Activated T-helper 2 cell treated with anti-CD3 and anti-CD28 coated beads, Interferon-gamma antibody, Interleukin-2, Interleukin-4, amounts not matched to agents 10 μg/mL and 5 μg/mL and 100 μg/mL, durations not matched to agents 14 hours and 24 hours and 36 hours (primary cell): Measurements from ENCODE around the gene ADPRHL1. TPM values are rescaled to one million over a fixed set of nuclear protein-coding genes. Genes with fewer than 3 reads are reported as not detected.
"Not testable (repeated sequence)": the region's sequence is repeated elsewhere in the genome, so short reads cannot be mapped to it uniquely, and the experiment has no call there.

ENCODE experiments used
- DNase-seq: peaks from one replicate; pipeline ENCODE4 v3.0.0; 2021; ENCODE audit warnings: low spot score
- H3K27ac Mint-ChIP-seq: one replicate; pipeline ENCODE4 v1.8.0; 2021; ENCODE audit warnings: mixed read lengths
- H3K27me3 Mint-ChIP-seq: one replicate; pipeline ENCODE4 v1.8.0; 2021; ENCODE audit warnings: low read depth, mixed read lengths
- H3K36me3 Mint-ChIP-seq: one replicate; pipeline ENCODE4 v1.8.0; 2021; ENCODE audit warnings: low read depth, mixed read lengths
- H3K4me1 Mint-ChIP-seq: one replicate; pipeline ENCODE4 v1.8.0; 2021; ENCODE audit warnings: low read depth, mixed read lengths
- H3K4me3 Mint-ChIP-seq: one replicate; pipeline ENCODE4 v1.8.0; 2021; ENCODE audit warnings: low read depth, mild to moderate bottlenecking, moderate library complexity, mixed read lengths
- H3K9me3 Mint-ChIP-seq: one replicate; pipeline ENCODE4 v1.8.0; 2021; ENCODE audit warnings: mixed read lengths
- intact Hi-C: fragments of 100-400 bp; cut with micrococcal nuclease; formaldehyde crosslinking; loops from one replicate; pipeline ENCODE4 v1.15.1; 2023
- total RNA-seq: library from RNA; stranded (reverse); gene quantifications from 2 replicates; pipeline ENCODE4 v1.2.3, GENCODE V29; 2022

The ADPRHL1 gene
- total RNA-seq, 1 donor from 2014 or later, result 0.64 TPM

GRCh38 chr13:113383089-113383488 lies 70.2 kb downstream of the ADPRHL1 start:
- Mint-ChIP-seq H3K4me3 (no peak overlapping the region), H3K27ac (no peak overlapping the region), H3K27me3 (no peaks in the 10 kb centered on the region), H3K36me3 (no peaks in the 10 kb centered on the region), H3K9me3 (peaks cover 34% of the 10 kb centered on the region), H3K4me1 (no peaks in the 10 kb centered on the region)
- DNase-seq, result no peak
- intact Hi-C loops, result no loop called here

- H3K27ac Mint-ChIP-seq, DNase-seq, H3K4me1 Mint-ChIP-seq, H3K27me3 Mint-ChIP-seq, intact Hi-C loops, H3K4me3 Mint-ChIP-seq, H3K36me3 Mint-ChIP-seq: not testable (repeated sequence)
- H3K9me3 Mint-ChIP-seq, result peaks cover 32% of the 10 kb centered on the region
Observed at GRCh38 chr13:113382542-113382941, 70.7 kb downstream of the ADPRHL1 start.

- Mint-ChIP-seq H3K4me1 (no peaks in the 10 kb centered on the region), H3K27ac (no peak overlapping the region), H3K36me3 (no peaks in the 10 kb centered on the region), H3K27me3 (no peaks in the 10 kb centered on the region), H3K4me3 (no peak overlapping the region), H3K9me3 (peaks cover 7% of the 10 kb centered on the region)
- no peak for DNase-seq
- intact Hi-C loops, result no loop called here
Observed at GRCh38 chr13:113378825-113379224, 74.5 kb downstream of the ADPRHL1 start.

- H3K9me3 Mint-ChIP-seq, result no peaks in the 10 kb centered on the region
- no peaks in the 10 kb centered on the region for H3K4me1 Mint-ChIP-seq
- DNase-seq, result no peak
- no peaks in the 10 kb centered on the region for H3K36me3 Mint-ChIP-seq
- no peaks in the 10 kb centered on the region for H3K27me3 Mint-ChIP-seq
- H3K4me3 Mint-ChIP-seq, result no peak overlapping the region
- intact Hi-C loops, result no loop called here
- H3K27ac Mint-ChIP-seq, result no peak overlapping the region
Observed at GRCh38 chr13:113374511-113375175, 78.6 kb downstream of the ADPRHL1 start.

- intact Hi-C loops, result no loop called here
- no peaks in the 10 kb centered on the region for H3K36me3 Mint-ChIP-seq
- no peaks in the 10 kb centered on the region for H3K9me3 Mint-ChIP-seq
- DNase-seq, result no peak
- H3K4me1 Mint-ChIP-seq, result no peaks in the 10 kb centered on the region
- H3K4me3 Mint-ChIP-seq, result no peak overlapping the region
- no peak overlapping the region for H3K27ac Mint-ChIP-seq
- H3K27me3 Mint-ChIP-seq, result no peaks in the 10 kb centered on the region
Observed at GRCh38 chr13:113373811-113374485, 79.3 kb downstream of the ADPRHL1 start.

- intact Hi-C loops, H3K9me3 Mint-ChIP-seq: not testable (repeated sequence)
Observed at GRCh38 chr13:113371701-113372100, 81.6 kb downstream of the ADPRHL1 start.

GRCh38 chr13:113371061-113371460 lies 82.2 kb downstream of the ADPRHL1 start:
- Mint-ChIP-seq H3K27me3 (no peaks in the 10 kb centered on the region), H3K9me3 (no peaks in the 10 kb centered on the region), H3K36me3 (no peaks in the 10 kb centered on the region), H3K4me3 (no peak overlapping the region), H3K27ac (no peak overlapping the region), H3K4me1 (no peaks in the 10 kb centered on the region)
- DNase-seq, result no peak
- intact Hi-C loops, result no loop called here

More at GRCh38 chr13:113371701-113372100, 81.6 kb downstream of the ADPRHL1 start:
- H3K4me1 Mint-ChIP-seq, H3K36me3 Mint-ChIP-seq, H3K27ac Mint-ChIP-seq, H3K27me3 Mint-ChIP-seq, DNase-seq, H3K4me3 Mint-ChIP-seq: not testable (repeated sequence)

GRCh38 chr13:113369881-113370280 lies 83.4 kb downstream of the ADPRHL1 start:
- Mint-ChIP-seq H3K4me1 (no peaks in the 10 kb centered on the region), H3K4me3 (no peak overlapping the region), H3K27me3 (peaks cover 3% of the 10 kb centered on the region), H3K27ac (no peak overlapping the region), H3K9me3 (no peaks in the 10 kb centered on the region), H3K36me3 (no peaks in the 10 kb centered on the region)
- no peak for DNase-seq
- intact Hi-C loops, result no loop called here

GRCh38 chr13:113369189-113369588 lies 84.1 kb downstream of the ADPRHL1 start:
- DNase-seq, result no peak
- H3K36me3 Mint-ChIP-seq, result no peaks in the 10 kb centered on the region
- intact Hi-C loops, result no loop called here

GRCh38 chr13:113368353-113368752 lies 84.9 kb downstream of the ADPRHL1 start:
- intact Hi-C loops, H3K27me3 Mint-ChIP-seq, H3K27ac Mint-ChIP-seq, H3K4me3 Mint-ChIP-seq, H3K36me3 Mint-ChIP-seq, DNase-seq, H3K4me1 Mint-ChIP-seq, H3K9me3 Mint-ChIP-seq: not testable (repeated sequence)

More at GRCh38 chr13:113369189-113369588, 84.1 kb downstream of the ADPRHL1 start:
- no peak overlapping the region for H3K27ac Mint-ChIP-seq
- peaks cover 3% of the 10 kb centered on the region for H3K27me3 Mint-ChIP-seq
- H3K9me3 Mint-ChIP-seq, result no peaks in the 10 kb centered on the region
- H3K4me1 Mint-ChIP-seq, result no peaks in the 10 kb centered on the region
- H3K4me3 Mint-ChIP-seq, result no peak overlapping the region

GRCh38 chr13:113367771-113368170 lies 85.5 kb downstream of the ADPRHL1 start:
- no peaks in the 10 kb centered on the region for H3K4me1 Mint-ChIP-seq
- no peak overlapping the region for H3K4me3 Mint-ChIP-seq
- H3K9me3 Mint-ChIP-seq, result no peaks in the 10 kb centered on the region
- no peak overlapping the region for H3K27ac Mint-ChIP-seq
- intact Hi-C loops, result no loop called here
- no peak for DNase-seq
- no peaks in the 10 kb centered on the region for H3K36me3 Mint-ChIP-seq
- peaks cover 4% of the 10 kb centered on the region for H3K27me3 Mint-ChIP-seq

GRCh38 chr13:113367020-113367560 lies 86.2 kb downstream of the ADPRHL1 start:
- H3K27ac Mint-ChIP-seq, result no peak overlapping the region
- no peaks in the 10 kb centered on the region for H3K4me1 Mint-ChIP-seq
- H3K9me3 Mint-ChIP-seq, result no peaks in the 10 kb centered on the region
- H3K4me3 Mint-ChIP-seq, result no peak overlapping the region
- no peak for DNase-seq
- intact Hi-C loops, result no loop called here
- H3K36me3 Mint-ChIP-seq, result no peaks in the 10 kb centered on the region
- peaks cover 10% of the 10 kb centered on the region for H3K27me3 Mint-ChIP-seq

GRCh38 chr13:113365971-113366588 lies 87.2 kb downstream of the ADPRHL1 start:
- peaks cover 15% of the 10 kb centered on the region for H3K27me3 Mint-ChIP-seq
- intact Hi-C loops, result no loop called here
- H3K9me3 Mint-ChIP-seq, result no peaks in the 10 kb centered on the region
- H3K4me3 Mint-ChIP-seq, result no peak overlapping the region
- no peak for DNase-seq
- peaks cover 1% of the 10 kb centered on the region for H3K4me1 Mint-ChIP-seq
- no peak overlapping the region for H3K27ac Mint-ChIP-seq
- no peaks in the 10 kb centered on the region for H3K36me3 Mint-ChIP-seq
